Ascending aorta (tissue), 2 donors: ENCODE data around the gene DDX1. TPM values are rescaled to one million over a fixed set of nuclear protein-coding genes. Genes with fewer than 3 reads are reported as not detected.
A peak's percentile ranks its signal among the peaks of the same experiment; 100 is the strongest.

Experiments used
- DNase-seq, 2 donors: peaks; one replicate each; pipeline ENCODE4 v3.0.0-alpha.2; 2019; ENCODE audit warnings: low spot score in 2 of 2
- H3K27ac ChIP-seq, 2 donors: fragments of 200-600 bp; sonication (generic); one replicate each; pipeline ENCODE4 v1.5.1; 2016 to 2017; ENCODE audit warnings: mild to moderate bottlenecking in 1 of 2
- H3K27me3 ChIP-seq: fragments of 200-600 bp; sonication (generic); one replicate; pipeline ENCODE4 v1.5.1; 2017
- H3K36me3 ChIP-seq, 2 donors: fragments of 200-600 bp; sonication (generic); one replicate each; pipeline ENCODE4 v1.5.1; 2016
- H3K4me1 ChIP-seq, 2 donors: fragments of 200-600 bp; sonication (generic); one replicate each; pipeline ENCODE4 v1.5.1; 2016 to 2017; ENCODE audit warnings: mild to moderate bottlenecking in 1 of 2
- H3K4me3 ChIP-seq, 2 donors: fragments of 200-600 bp; sonication (generic); one replicate each; pipeline ENCODE4 v1.5.1; 2016 to 2017; ENCODE audit warnings: mild to moderate bottlenecking in 1 of 2
- H3K9me3 ChIP-seq, 2 donors: fragments of 200-600 bp; sonication (generic); one replicate each; pipeline ENCODE4 v1.5.1; 2016
- CTCF ChIP-seq, 3 experiments: fragments of 200-600 bp in 2 of 3; fragments of 450-650 bp in 1 of 3; sonication (generic) in 2 of 3; IDR thresholded peaks; one replicate each; pipeline ENCODE4 v1.5.1; 2016 to 2019; ENCODE audit warnings: antibody characterized with exemption in 3 of 3, mild to moderate bottlenecking in 1 of 3, moderate library complexity in 1 of 3
- intact Hi-C: fragments of 100-400 bp; cut with DNase I; formaldehyde crosslinking; loops from one replicate; pipeline ENCODE4 v1.15.1; 2023
- total RNA-seq: library from RNA; depleted of rRNA; stranded (reverse); fragments of >200 nt; gene quantifications from one replicate; pipeline ENCODE4 v1.1.0, GENCODE V29; 2016

Gene DDX1
- total RNA-seq, 1 donor from 2014 or later, result 21.5 TPM

DNA sequence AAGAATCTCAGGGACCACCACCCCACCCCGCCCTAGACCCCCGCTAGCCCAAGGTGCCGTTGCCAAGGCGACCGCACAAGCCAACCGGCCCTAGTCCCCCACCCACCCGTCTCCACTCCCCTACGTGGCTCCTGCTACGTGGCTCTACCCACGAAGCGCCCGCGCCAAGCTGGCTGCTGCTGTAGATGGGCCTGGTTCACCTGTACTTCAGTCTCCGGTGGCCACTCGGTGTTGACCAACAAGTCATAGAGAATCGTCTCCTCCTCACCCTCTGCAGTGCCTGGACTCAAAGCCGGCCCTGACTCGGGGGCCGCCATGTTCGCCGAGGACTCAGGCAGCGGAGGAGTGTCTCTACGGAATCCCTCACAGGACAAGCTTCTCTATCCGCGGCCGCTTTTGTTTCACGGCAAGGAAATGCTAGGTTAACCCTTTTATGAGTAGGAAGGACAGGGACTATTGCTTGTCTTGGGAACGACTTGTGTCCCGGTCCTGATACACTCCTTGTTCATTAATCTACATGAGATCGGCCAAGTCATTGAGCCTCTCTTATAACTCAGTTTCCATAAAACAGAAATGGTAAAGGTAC is 30.6 kb upstream of the DDX1 start, which contains the start of gene NBAS:
Gene NBAS, minus strand, starts transcription at position 347 of the 586 bp plus-strand sequence. Its CDS starts 30 bp downstream, at position 317.
- Histone ChIP-seq H3K27ac (peak within 1 kb of the TSS; percentile 66 to 72), H3K36me3 (no peaks in the 10 kb centered on the region), H3K4me1 (no peaks in the 10 kb centered on the region), H3K4me3 (peak within 1 kb of the TSS; percentile 62 to 78), H3K9me3 (no peaks in the 10 kb centered on the region), H3K27me3 (no peaks in the 10 kb centered on the region)
- intact Hi-C loops, result loop anchor here (1.0 kb wide), 1 partner anchor 30 kb away; the partner anchor contains the start of gene DDX1
- no peak for TF ChIP-seq CTCF (IDR thresholded peaks at IDR 0.05)
- DNase-seq, result peak; percentile 38 to 91

- peak overlapping the region; percentile 62 to 78 for H3K4me3 ChIP-seq
- H3K27me3 ChIP-seq, result no peaks in the 10 kb centered on the region
- no peak for TF ChIP-seq CTCF (IDR thresholded peaks at IDR 0.05)
- intact Hi-C loops, result loop anchor here (1.0 kb wide), 1 partner anchor 30 kb away; the partner anchor contains the start of gene DDX1
- H3K36me3 ChIP-seq, result no peaks in the 10 kb centered on the region
- no peak for DNase-seq
- H3K4me1 ChIP-seq, result no peaks in the 10 kb centered on the region
- H3K27ac ChIP-seq, result peak overlapping the region; percentile 66 to 72
- H3K9me3 ChIP-seq, result no peaks in the 10 kb centered on the region
Measured at GRCh38 chr2:15561574-15562344, 29.9 kb upstream of the DDX1 start.

GRCh38 chr2:15562354-15563031 is 29.2 kb upstream of the DDX1 start:
- no peak overlapping the region for H3K27ac ChIP-seq
- no peaks in the 10 kb centered on the region for H3K27me3 ChIP-seq
- H3K9me3 ChIP-seq, result no peaks in the 10 kb centered on the region
- peak overlapping the region in 1 of 2 donors; percentile 78 for H3K4me3 ChIP-seq
- TF ChIP-seq CTCF (IDR thresholded peaks at IDR 0.05), result no peak
- intact Hi-C loops, result no loop called here
- no peaks in the 10 kb centered on the region for H3K36me3 ChIP-seq
- DNase-seq, result no peak
- no peaks in the 10 kb centered on the region for H3K4me1 ChIP-seq

DNA sequence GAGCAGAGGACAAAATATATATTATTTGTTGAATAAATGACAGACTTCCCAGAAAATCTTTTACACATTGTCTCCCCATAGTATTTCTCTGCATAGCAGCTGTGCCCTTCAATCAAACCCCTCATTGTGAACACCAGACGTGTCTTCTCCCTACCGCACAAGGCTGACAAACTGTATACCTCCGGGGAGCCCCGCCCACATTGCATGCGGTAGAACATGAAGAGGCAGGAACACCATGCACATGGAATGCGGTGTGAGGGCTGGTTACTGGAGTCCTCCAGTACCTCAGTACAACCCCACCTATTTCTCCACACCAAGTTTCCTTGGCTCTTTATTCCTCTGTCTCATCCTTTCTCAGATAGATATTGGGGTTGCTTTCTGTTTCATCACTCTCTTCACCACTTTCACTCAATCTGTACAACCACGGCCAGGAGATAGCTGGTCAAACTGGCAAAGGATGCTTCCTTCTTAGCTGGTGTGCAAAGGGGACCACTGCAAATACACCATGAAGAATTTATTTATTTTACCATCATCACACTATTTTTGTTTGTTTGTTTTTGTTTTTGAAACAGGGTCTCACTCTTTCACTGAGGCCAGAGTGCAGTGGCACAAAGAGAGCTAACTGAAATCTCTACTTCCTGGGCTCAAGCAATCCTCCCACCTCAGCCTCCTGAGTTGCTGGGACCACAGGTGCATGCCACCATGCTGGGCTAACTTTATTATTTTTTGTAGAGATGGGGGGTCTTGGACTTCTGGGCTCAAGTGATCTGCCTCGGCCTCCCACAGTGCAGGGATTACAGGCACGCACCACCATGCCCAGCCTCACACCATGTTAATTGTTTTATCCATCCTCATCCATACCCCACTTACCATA is 28.2 kb upstream of the DDX1 start:
- no peaks in the 10 kb centered on the region for H3K36me3 ChIP-seq
- no peak overlapping the region for H3K4me3 ChIP-seq
- intact Hi-C loops, result no loop called here
- no peaks in the 10 kb centered on the region for H3K9me3 ChIP-seq
- DNase-seq, result no peak
- H3K4me1 ChIP-seq, result no peaks in the 10 kb centered on the region
- H3K27ac ChIP-seq, result no peak overlapping the region
- no peaks in the 10 kb centered on the region for H3K27me3 ChIP-seq
- no peak for TF ChIP-seq CTCF (IDR thresholded peaks at IDR 0.05)

DNA sequence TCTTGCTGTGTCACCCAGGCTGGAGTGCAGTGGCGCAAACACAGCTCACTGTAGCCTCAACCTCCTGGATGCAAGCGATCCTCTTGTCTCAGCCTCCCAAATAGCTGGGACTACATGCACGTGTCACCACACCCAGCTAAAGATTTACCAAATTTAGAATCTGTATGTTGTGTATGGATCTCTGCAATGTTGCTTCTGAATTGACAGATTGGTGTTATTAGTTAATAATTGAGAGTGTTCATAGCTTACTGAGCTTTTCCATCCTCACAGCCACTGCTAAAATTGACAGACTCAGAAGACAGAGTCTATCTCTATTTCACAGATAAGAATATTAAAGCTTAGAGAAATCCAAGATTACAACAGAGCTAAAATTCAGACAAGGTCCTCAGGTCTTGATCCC is 26.3 kb upstream of the DDX1 start:
- Histone ChIP-seq H3K9me3 (no peaks in the 10 kb centered on the region), H3K27me3 (no peaks in the 10 kb centered on the region), H3K4me1 (no peaks in the 10 kb centered on the region), H3K36me3 (no peaks in the 10 kb centered on the region), H3K27ac (no peak overlapping the region), H3K4me3 (no peak overlapping the region)
- intact Hi-C loops, result no loop called here
- no peak for DNase-seq
- no peak for TF ChIP-seq CTCF (IDR thresholded peaks at IDR 0.05)
